CD8-positive, alpha-beta memory T cell (primary cell): ENCODE measurements around the gene CD200. TPM values are rescaled to one million over a fixed set of nuclear protein-coding genes. Genes with fewer than 3 reads are reported as not detected.

Experiments
- CTCF ChIA-PET: fragments of 350-600 bp; sonication (Branson Sonifier 250); formaldehyde crosslinking; loops from one replicate; lab custom pipeline; 2021; ENCODE audit warnings: antibody characterized with exemption; lab: Charles Lee
- POLR2A ChIA-PET: fragments of 350-600 bp; sonication (Branson Sonifier 250); formaldehyde crosslinking; loops from one replicate; lab custom pipeline; 2021; ENCODE audit warnings: antibody characterized with exemption; lab: Charles Lee
- DNase-seq, 5 donors: peaks; one replicate each; pipeline versions ENCODE4 v3.0.0 to v3.0.0-alpha.2; 2020 to 2022; ENCODE audit warnings: mixed read lengths in 1 of 5
- H3K27ac ChIP-seq: one replicate; pipeline ENCODE4 v1.7.0; 2013; ENCODE audit warnings: low read depth, mild to moderate bottlenecking, low read length, moderate library complexity
- H3K27me3 ChIP-seq: 2 replicates; pipeline ENCODE4 v1.7.0; 2013; ENCODE audit warnings: low read length, mild to moderate bottlenecking; ENCODE audit not compliant: insufficient read depth, poor library complexity, severe bottlenecking
- H3K36me3 ChIP-seq: 2 replicates; pipeline ENCODE4 v1.7.0; 2013; ENCODE audit warnings: mild to moderate bottlenecking, low read length, moderate library complexity; ENCODE audit not compliant: insufficient read depth
- H3K4me1 ChIP-seq: 2 replicates; pipeline ENCODE4 v1.7.0; 2013; ENCODE audit warnings: mild to moderate bottlenecking, low read length, moderate library complexity; ENCODE audit not compliant: insufficient read depth
- H3K4me3 ChIP-seq: 2 replicates; pipeline ENCODE4 v1.7.0; 2013; ENCODE audit warnings: mild to moderate bottlenecking, low read length
- H3K9me3 ChIP-seq: 2 replicates; pipeline ENCODE4 v1.7.0; 2013; ENCODE audit warnings: mild to moderate bottlenecking, low read length
- H3K27ac Mint-ChIP-seq, 8 donors: one replicate each; pipeline ENCODE4 v1.8.0; 2020 to 2021; ENCODE audit warnings: mixed read lengths in 8 of 8, mild to moderate bottlenecking in 6 of 8, inconsistent platforms in 3 of 8, moderate library complexity in 3 of 8
- H3K27me3 Mint-ChIP-seq, 2 donors: one replicate each; pipeline ENCODE4 v1.8.0; 2020 to 2021; ENCODE audit warnings: mixed read lengths in 2 of 2, mild to moderate bottlenecking in 1 of 2, moderate library complexity in 1 of 2
- H3K36me3 Mint-ChIP-seq, 3 donors: one replicate each; pipeline ENCODE4 v1.8.0; 2020 to 2021; ENCODE audit warnings: mixed read lengths in 3 of 3, inconsistent platforms in 1 of 3, mild to moderate bottlenecking in 1 of 3
- H3K4me1 Mint-ChIP-seq, 3 donors: one replicate each; pipeline ENCODE4 v1.8.0; 2020 to 2021; ENCODE audit warnings: mixed read lengths in 3 of 3, inconsistent platforms in 1 of 3, mild to moderate bottlenecking in 1 of 3
- H3K4me3 Mint-ChIP-seq, 7 donors: one replicate each; pipeline ENCODE4 v1.8.0; 2020 to 2021; ENCODE audit warnings: mixed read lengths in 7 of 7, mild to moderate bottlenecking in 6 of 7, moderate library complexity in 4 of 7, inconsistent platforms in 2 of 7
- H3K9me3 Mint-ChIP-seq, 5 donors: one replicate each; pipeline ENCODE4 v1.8.0; 2020 to 2022; ENCODE audit warnings: mixed read lengths in 5 of 5, mild to moderate bottlenecking in 3 of 5, moderate library complexity in 2 of 5, inconsistent platforms in 1 of 5
- polyA plus RNA-seq: library from polyadenylated mRNA; unstranded; fragments of 300-500 nt; fragmentation: Illumina TruSeq; gene quantifications from one replicate; pipeline ENCODE4 v1.2.3, GENCODE V29; 2021
- total RNA-seq, 2 experiments: library from RNA; stranded (reverse); gene quantifications; one replicate each; pipeline ENCODE4 v1.2.3, GENCODE V29; 2021

Gene CD200
- total and polyA plus RNA-seq, 3 experiments from 2014 or later = 1.7 to 18.3 (median 17.9) TPM

DNA sequence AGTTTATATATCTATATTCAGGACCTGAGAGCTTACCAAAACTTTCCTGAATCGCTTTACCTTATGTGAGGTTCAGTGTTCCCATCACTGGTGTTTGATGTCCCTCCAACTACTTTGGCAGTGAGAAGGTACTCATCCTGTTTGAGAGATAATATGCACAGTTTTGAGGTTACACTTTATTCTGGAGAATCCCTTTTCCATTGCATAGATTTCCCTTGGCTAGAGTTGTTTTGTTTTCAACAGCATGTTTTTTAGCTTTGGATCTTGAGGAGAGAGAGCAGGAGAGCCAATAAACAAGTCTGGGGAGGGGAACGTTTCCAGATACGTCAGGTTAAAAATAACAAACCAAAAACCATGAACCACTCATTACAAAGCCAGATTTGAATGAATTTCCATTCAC lies 33.6 kb downstream of the CD200 start:
- Mint-ChIP-seq H3K4me3 (no peak overlapping the region), H3K36me3 (peaks cover 0 to 5% (median 0%) of the 10 kb centered on the region in 3 donors), H3K4me1 (peaks cover 13 to 26% (median 20%) of the 10 kb centered on the region in 3 donors), H3K27me3 (no peaks in the 10 kb centered on the region), H3K9me3 (no peaks in the 10 kb centered on the region), H3K27ac (no peak overlapping the region)
- Histone ChIP-seq H3K4me3 (no peak overlapping the region), H3K9me3 (no peaks in the 10 kb centered on the region), H3K27me3 (no peaks in the 10 kb centered on the region), H3K27ac (no peak overlapping the region), H3K4me1 (no peaks in the 10 kb centered on the region), H3K36me3 (no peaks in the 10 kb centered on the region)
- ChIA-PET POLR2A (no interaction called here), CTCF (no interaction called here)
- no peak for DNase-seq

DNA sequence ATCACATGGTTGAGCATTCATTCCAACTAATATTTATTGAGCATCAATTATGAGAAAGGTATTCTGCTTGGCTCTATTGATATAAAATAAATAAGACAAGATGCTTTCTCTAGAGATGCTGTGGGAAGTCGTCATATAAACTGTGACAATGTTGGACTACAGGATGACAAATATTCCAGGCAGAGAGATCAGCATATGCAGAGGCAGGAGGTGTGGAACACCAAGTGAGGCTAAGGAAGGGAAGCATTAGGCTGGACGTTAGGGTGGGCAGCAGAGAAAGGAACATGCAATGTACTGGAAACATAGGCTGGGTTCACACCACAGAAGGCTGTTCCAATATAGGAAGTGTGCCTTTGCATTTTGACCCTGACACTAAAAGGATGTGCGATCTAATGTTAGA lies 38.6 kb downstream of the CD200 start:
- ChIA-PET CTCF (no interaction called here), POLR2A (no interaction called here)
- H3K9me3 ChIP-seq = no peaks in the 10 kb centered on the region
- Mint-ChIP-seq H3K36me3 (peaks cover 0 to 2% (median 0%) of the 10 kb centered on the region in 3 donors), H3K27ac (no peak overlapping the region), H3K9me3 (no peaks in the 10 kb centered on the region), H3K4me1 (peaks cover 0 to 8% (median 4%) of the 10 kb centered on the region in 3 donors), H3K4me3 (no peak overlapping the region), H3K27me3 (peaks cover 0 to 3% of the 10 kb centered on the region in 2 donors)
- no peaks in the 10 kb centered on the region for H3K27me3 ChIP-seq
- H3K36me3 ChIP-seq = no peaks in the 10 kb centered on the region
- H3K27ac ChIP-seq = no peak overlapping the region
- no peaks in the 10 kb centered on the region for H3K4me1 ChIP-seq
- DNase-seq = no peak
- H3K4me3 ChIP-seq = no peak overlapping the region

DNA sequence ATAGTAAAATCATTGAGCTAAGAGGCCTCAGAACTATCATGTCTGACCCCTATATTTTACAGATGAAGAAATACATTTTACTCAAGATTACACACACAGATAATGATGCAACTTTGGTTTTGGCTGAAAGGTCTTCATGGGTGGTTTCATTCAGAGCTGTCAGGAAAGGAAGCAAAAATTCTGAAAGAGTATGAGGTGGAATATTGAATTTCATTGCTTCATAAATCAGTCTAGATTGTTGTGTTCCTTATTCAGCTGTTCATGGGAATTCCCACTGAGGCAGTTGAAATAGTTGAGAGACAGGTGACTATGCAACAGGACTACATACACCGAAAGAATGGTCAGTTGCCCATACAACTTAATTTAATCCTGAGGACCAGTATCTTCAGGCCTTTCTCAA lies 39.4 kb downstream of the CD200 start:
- Histone ChIP-seq H3K4me3 (no peak overlapping the region), H3K27ac (no peak overlapping the region), H3K36me3 (no peaks in the 10 kb centered on the region), H3K4me1 (no peaks in the 10 kb centered on the region), H3K9me3 (no peaks in the 10 kb centered on the region), H3K27me3 (no peaks in the 10 kb centered on the region)
- H3K27ac Mint-ChIP-seq = no peak overlapping the region
- peaks cover 0 to 2% (median 0%) of the 10 kb centered on the region in 3 donors for H3K36me3 Mint-ChIP-seq
- DNase-seq = no peak
- peaks cover 0 to 5% (median 4%) of the 10 kb centered on the region in 3 donors for H3K4me1 Mint-ChIP-seq
- no peak overlapping the region for H3K4me3 Mint-ChIP-seq
- H3K9me3 Mint-ChIP-seq = no peaks in the 10 kb centered on the region
- ChIA-PET CTCF (no interaction called here), POLR2A (no interaction called here)
- peaks cover 0 to 3% of the 10 kb centered on the region in 2 donors for H3K27me3 Mint-ChIP-seq

DNA sequence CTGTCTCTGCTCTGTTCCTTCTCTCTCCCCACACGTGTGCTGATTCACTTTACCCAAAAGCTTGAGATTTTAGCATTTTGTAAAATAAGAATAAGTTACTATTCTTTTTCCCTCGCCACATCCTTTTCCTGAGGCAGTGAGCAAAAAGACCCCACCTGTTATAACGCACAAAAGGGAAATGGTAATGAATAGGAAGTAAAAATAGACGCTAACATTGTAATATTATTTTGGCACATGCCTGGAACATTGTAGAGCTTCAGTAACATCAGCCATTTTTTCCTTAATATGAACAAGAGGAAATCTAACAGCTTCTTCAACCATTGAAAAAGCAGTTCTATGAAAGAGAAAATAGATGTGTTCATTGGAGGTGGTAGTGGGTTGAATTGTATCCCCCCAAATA lies 40.5 kb downstream of the CD200 start:
- Histone ChIP-seq H3K9me3 (no peaks in the 10 kb centered on the region), H3K36me3 (no peaks in the 10 kb centered on the region), H3K4me3 (no peak overlapping the region), H3K27me3 (no peaks in the 10 kb centered on the region), H3K27ac (no peak overlapping the region), H3K4me1 (no peaks in the 10 kb centered on the region)
- CTCF ChIA-PET = no interaction called here
- peaks cover 0 to 3% of the 10 kb centered on the region in 2 donors for H3K27me3 Mint-ChIP-seq
- POLR2A ChIA-PET = no interaction called here
- no peak for DNase-seq
- no peaks in the 10 kb centered on the region for H3K9me3 Mint-ChIP-seq
- no peak overlapping the region for H3K27ac Mint-ChIP-seq
- H3K36me3 Mint-ChIP-seq = peaks cover 0 to 5% (median 0%) of the 10 kb centered on the region in 3 donors
- peaks cover 0 to 5% (median 4%) of the 10 kb centered on the region in 3 donors for H3K4me1 Mint-ChIP-seq
- no peak overlapping the region for H3K4me3 Mint-ChIP-seq

DNA sequence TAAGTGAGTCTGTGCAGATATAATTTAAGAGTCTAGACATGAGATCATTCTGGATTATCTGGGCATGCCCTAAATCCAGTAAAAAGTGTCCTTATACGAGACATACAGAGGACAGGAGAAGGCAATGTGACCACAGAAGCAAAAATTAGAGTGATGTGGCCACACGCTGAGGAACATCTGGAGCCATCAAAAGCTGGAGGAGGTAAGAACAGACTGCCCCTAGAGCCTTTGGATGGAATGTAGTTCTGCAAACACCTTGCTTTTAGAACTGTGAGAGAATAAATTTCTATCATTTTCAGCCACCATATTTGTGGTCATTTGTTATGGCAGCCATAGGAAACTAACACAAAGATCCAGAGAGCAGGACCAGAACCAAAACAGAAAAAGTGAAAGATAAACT lies 41.0 kb downstream of the CD200 start:
- Mint-ChIP-seq H3K4me3 (no peak overlapping the region), H3K27me3 (peaks cover 0 to 3% of the 10 kb centered on the region in 2 donors), H3K27ac (no peak overlapping the region), H3K9me3 (no peaks in the 10 kb centered on the region), H3K36me3 (peaks cover 0 to 5% (median 0%) of the 10 kb centered on the region in 3 donors), H3K4me1 (peaks cover 0 to 5% (median 4%) of the 10 kb centered on the region in 3 donors)
- Histone ChIP-seq H3K27me3 (no peaks in the 10 kb centered on the region), H3K4me1 (no peaks in the 10 kb centered on the region), H3K27ac (no peak overlapping the region), H3K4me3 (no peak overlapping the region), H3K9me3 (no peaks in the 10 kb centered on the region), H3K36me3 (no peaks in the 10 kb centered on the region)
- CTCF ChIA-PET = no interaction called here
- DNase-seq = no peak
- POLR2A ChIA-PET = no interaction called here

DNA sequence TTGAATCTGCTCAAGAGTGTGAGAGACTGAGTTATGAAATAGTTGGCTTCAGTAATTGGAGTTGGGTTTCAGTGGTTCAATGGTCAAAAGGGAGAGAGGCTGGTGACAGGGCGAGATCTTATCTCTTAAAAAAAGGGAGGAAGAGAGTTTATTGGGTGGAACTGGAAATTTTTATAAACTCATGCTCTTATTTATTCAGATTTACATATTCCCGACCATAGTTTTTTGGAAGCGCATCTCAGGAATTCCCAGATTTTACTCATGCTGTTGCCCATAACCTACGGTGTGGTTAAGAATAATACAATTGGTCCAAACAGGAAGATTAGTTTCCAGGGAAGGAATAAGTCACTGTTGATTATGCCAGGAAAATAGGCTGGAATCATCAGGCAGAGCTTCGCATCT lies 41.4 kb downstream of the CD200 start:
- ChIA-PET CTCF (no interaction called here), POLR2A (no interaction called here)
- Histone ChIP-seq H3K4me1 (no peaks in the 10 kb centered on the region), H3K9me3 (no peaks in the 10 kb centered on the region), H3K36me3 (no peaks in the 10 kb centered on the region), H3K4me3 (no peak overlapping the region), H3K27me3 (no peaks in the 10 kb centered on the region), H3K27ac (no peak overlapping the region)
- H3K27me3 Mint-ChIP-seq = peaks cover 0 to 3% of the 10 kb centered on the region in 2 donors
- no peak overlapping the region for H3K27ac Mint-ChIP-seq
- H3K36me3 Mint-ChIP-seq = peaks cover 0 to 5% (median 0%) of the 10 kb centered on the region in 3 donors
- H3K9me3 Mint-ChIP-seq = no peaks in the 10 kb centered on the region
- DNase-seq = no peak
- peaks cover 0 to 5% (median 4%) of the 10 kb centered on the region in 3 donors for H3K4me1 Mint-ChIP-seq
- no peak overlapping the region for H3K4me3 Mint-ChIP-seq

DNA sequence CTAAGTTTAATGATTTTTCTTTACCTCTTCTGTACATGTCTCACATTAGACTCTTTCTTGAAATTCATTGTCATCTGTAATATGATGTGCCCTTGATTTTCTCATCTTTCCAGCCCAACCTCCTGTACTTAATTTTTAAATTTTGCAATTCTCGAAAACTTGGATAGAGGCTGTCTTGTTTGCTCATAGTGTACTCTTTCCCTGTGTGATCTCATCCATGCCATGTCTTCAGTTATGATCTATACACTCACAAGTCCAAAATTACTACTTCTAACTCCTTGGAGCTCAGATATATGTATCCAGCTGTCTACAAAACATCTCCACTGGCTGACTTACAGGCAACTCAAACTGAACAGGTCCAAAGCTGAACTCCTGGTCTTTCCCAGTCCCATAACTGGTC lies 42.2 kb downstream of the CD200 start:
- Mint-ChIP-seq H3K27ac (no peak overlapping the region), H3K27me3 (peaks cover 0 to 4% of the 10 kb centered on the region in 2 donors), H3K9me3 (no peaks in the 10 kb centered on the region), H3K36me3 (peaks cover 0 to 5% (median 0%) of the 10 kb centered on the region in 3 donors), H3K4me1 (peaks cover 0 to 5% (median 4%) of the 10 kb centered on the region in 3 donors), H3K4me3 (no peak overlapping the region)
- H3K4me3 ChIP-seq = no peak overlapping the region
- H3K4me1 ChIP-seq = no peaks in the 10 kb centered on the region
- no peak overlapping the region for H3K27ac ChIP-seq
- ChIA-PET POLR2A (no interaction called here), CTCF (no interaction called here)
- H3K27me3 ChIP-seq = no peaks in the 10 kb centered on the region
- H3K9me3 ChIP-seq = no peaks in the 10 kb centered on the region
- no peak for DNase-seq
- no peaks in the 10 kb centered on the region for H3K36me3 ChIP-seq

DNA sequence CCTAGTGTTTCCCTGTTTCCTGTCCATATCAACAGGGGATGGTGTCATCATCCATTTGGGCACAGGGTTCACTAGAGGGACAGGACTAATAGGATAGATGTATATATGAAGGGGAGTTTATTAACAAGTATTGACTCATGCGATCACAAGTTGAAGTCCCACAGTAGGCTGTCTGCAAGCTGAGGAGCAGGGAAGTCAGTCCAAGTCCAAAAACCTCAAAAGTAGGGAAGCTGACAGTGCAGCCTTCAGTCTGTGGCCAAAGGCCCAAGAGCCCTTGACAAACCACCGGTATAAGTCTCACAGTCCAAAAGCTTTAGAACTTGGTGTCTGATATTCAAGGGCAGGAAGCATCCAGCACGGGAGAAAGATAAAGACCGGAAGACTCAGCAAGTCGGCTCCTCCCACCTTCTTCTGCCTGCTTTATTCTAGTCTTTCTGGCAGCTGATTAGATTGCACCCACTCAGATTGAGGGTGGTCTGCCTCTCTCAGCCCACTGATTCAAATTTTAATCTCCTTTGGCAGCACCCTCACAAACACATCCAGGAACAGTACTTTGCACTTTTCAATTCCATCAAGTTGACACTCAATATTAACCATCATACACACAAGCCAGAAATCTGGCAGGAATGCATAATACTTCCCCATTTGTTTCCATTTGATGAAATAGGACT lies 43.4 kb downstream of the CD200 start:
- no peaks in the 10 kb centered on the region for H3K36me3 ChIP-seq
- H3K9me3 ChIP-seq = no peaks in the 10 kb centered on the region
- H3K4me3 ChIP-seq = no peak overlapping the region
- Mint-ChIP-seq H3K36me3 (peaks cover 0 to 5% (median 0%) of the 10 kb centered on the region in 3 donors), H3K4me3 (no peak overlapping the region), H3K27ac (no peak overlapping the region), H3K27me3 (peaks cover 0 to 4% of the 10 kb centered on the region in 2 donors), H3K9me3 (no peaks in the 10 kb centered on the region), H3K4me1 (peaks cover 0 to 5% (median 4%) of the 10 kb centered on the region in 3 donors)
- H3K27ac ChIP-seq = no peak overlapping the region
- H3K27me3 ChIP-seq = no peaks in the 10 kb centered on the region
- H3K4me1 ChIP-seq = no peaks in the 10 kb centered on the region
- POLR2A ChIA-PET = no interaction called here
- no peak for DNase-seq
- CTCF ChIA-PET = no interaction called here
